DND-41 (cell line): ENCODE results near the gene SPCS2.
A peak's percentile ranks its signal among the peaks of the same experiment; 100 is the strongest.

Experiments used
- ATAC-seq: fragments of 200-7000 bp; cut with Tn5 transposase; 3 replicates; pipeline ENCODE4 v1.9.1; 2021; ENCODE audit warnings: low read depth; ENCODE audit not compliant: insufficient read depth
- DNase-seq: peaks from one replicate; pipeline ENCODE4 v3.0.0-alpha.2; 2020
- H2AFZ ChIP-seq: 2 replicates; pipeline ENCODE4 v1.6.0; 2012; ENCODE audit warnings: low read depth, low read length
- H3K27ac ChIP-seq: 2 replicates; pipeline ENCODE4 v1.5.1; 2012; ENCODE audit warnings: low read length, inconsistent platforms
- H3K27me3 ChIP-seq: fragments of 200-600 bp; sonication (generic); 2 replicates; pipeline ENCODE4 v1.6.0; 2012; ENCODE audit warnings: low read length, mild to moderate bottlenecking, inconsistent platforms; ENCODE audit not compliant: insufficient read depth, poor library complexity
- H3K36me3 ChIP-seq: 2 replicates; pipeline ENCODE4 v1.5.1; 2012; ENCODE audit warnings: low read length, inconsistent platforms; ENCODE audit not compliant: insufficient read depth
- H3K4me1 ChIP-seq: 2 replicates; pipeline ENCODE4 v1.5.1; 2012; ENCODE audit warnings: mild to moderate bottlenecking, low read length; ENCODE audit not compliant: insufficient read depth
- H3K4me2 ChIP-seq: 2 replicates; pipeline ENCODE4 v1.6.0; 2012; ENCODE audit warnings: mild to moderate bottlenecking, moderate library complexity, low read length, inconsistent platforms; ENCODE audit not compliant: insufficient read depth
- H3K4me3 ChIP-seq, 2 experiments: fragments of 200-600 bp in 1 of 2; shearing (Covaris generic) in 1 of 2; 2 replicates each; pipeline ENCODE4 v1.5.1; 2012 to 2016; ENCODE audit warnings: inconsistent platforms in 2 of 2, low read length in 2 of 2, mild to moderate bottlenecking in 2 of 2, low read depth in 1 of 2, moderate library complexity in 1 of 2
- H3K79me2 ChIP-seq: 2 replicates; pipeline ENCODE4 v1.6.0; 2012; ENCODE audit warnings: low read length, inconsistent platforms; ENCODE audit not compliant: insufficient read depth
- H3K9ac ChIP-seq: 2 replicates; pipeline ENCODE4 v1.6.0; 2012; ENCODE audit warnings: low read depth, mild to moderate bottlenecking, inconsistent platforms, low read length, moderate library complexity
- H3K9me3 ChIP-seq: 2 replicates; pipeline ENCODE4 v1.5.1; 2012; ENCODE audit warnings: low read length, moderate library complexity, mild to moderate bottlenecking, inconsistent platforms; ENCODE audit not compliant: insufficient read depth, severe bottlenecking
- H4K20me1 ChIP-seq: 2 replicates; pipeline ENCODE4 v1.6.0; 2012; ENCODE audit warnings: low read length; ENCODE audit not compliant: insufficient read depth
- EZH2 ChIP-seq: IDR thresholded peaks from 3 replicates; pipeline ENCODE4 v1.6.1; 2012; ENCODE audit warnings: borderline replicate concordance, low read depth, mild to moderate bottlenecking, moderate library complexity, low read length, inconsistent platforms; ENCODE audit not compliant: severe bottlenecking
- TF ChIP-seq, protein P1 (sequence below): IDR thresholded peaks from 2 replicates; pipeline ENCODE4 v1.5.1; 2012; ENCODE audit warnings: borderline replicate concordance, low read length, moderate library complexity, mild to moderate bottlenecking; ENCODE audit not compliant: poor library complexity, severe bottlenecking; ENCODE audit errors: extremely low read depth

Gene SPCS2

DNA sequence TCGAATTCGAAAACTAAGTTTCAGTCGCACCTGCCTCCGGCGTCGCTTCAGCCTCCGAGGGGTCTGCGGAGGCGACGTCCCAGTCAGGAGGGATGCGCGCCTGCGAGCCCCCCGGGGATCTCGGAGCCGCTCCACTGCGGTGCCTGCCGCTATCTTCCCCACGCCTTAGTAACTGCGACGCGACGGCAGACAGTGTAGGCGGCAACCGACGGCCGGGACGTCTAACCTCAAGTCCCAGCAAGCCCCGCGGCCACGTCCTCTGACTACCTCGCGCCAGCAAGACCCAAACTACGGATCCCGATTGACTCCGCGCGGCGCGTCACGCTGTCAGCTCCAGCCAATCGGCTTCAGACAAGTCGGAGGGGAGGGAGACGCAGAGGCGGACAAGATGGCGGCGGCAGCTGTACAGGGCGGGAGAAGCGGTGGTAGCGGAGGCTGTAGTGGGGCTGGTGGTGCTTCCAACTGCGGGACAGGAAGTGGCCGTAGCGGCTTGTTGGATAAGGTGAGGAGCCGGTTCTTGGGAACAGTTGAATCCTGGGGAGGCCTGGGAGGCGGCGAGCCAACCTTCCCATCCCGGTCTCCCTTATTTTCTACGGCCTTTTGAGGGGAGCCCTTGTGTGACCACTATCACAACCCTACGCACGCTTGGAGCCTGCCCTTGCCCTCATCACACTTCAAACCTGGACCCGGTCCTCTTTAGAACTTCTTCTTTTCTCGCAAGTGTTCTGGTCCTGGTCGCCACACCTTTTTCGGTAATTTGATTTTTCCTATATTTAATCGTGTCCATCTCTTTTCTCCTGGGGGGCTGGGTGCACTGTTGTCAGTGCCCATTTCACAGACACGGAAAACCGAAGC lies at the start of gene SPCS2, which contains the start of gene XRRA1:
SPCS2 (plus strand) TSS at position 369 of the 855 bp plus-strand sequence; CDS start at position 389, 20 bp downstream.
XRRA1 (minus strand) TSS at position 194 of the 855 bp plus-strand sequence. CDS start 8,213 bp downstream, outside the sequence.
- peak within 1 kb of the TSS; percentile 93 for H2AFZ ChIP-seq
- ATAC-seq (peak; percentile 98), DNase-seq (peak; percentile 99)
- peak within 1 kb of the TSS; percentile 89 to 97 for H3K4me3 ChIP-seq
- H3K36me3 ChIP-seq = peaks cover 28% of the 10 kb centered on the region
- H3K4me1 ChIP-seq = peaks cover 41% of the 10 kb centered on the region
- H3K27me3 ChIP-seq = no peaks in the 10 kb centered on the region
- peaks cover 17% of the 10 kb centered on the region for H4K20me1 ChIP-seq
- peaks cover 69% of the 10 kb centered on the region for H3K79me2 ChIP-seq
- H3K27ac ChIP-seq = peak within 1 kb of the TSS; percentile 92
- TF ChIP-seq, protein P1, sequence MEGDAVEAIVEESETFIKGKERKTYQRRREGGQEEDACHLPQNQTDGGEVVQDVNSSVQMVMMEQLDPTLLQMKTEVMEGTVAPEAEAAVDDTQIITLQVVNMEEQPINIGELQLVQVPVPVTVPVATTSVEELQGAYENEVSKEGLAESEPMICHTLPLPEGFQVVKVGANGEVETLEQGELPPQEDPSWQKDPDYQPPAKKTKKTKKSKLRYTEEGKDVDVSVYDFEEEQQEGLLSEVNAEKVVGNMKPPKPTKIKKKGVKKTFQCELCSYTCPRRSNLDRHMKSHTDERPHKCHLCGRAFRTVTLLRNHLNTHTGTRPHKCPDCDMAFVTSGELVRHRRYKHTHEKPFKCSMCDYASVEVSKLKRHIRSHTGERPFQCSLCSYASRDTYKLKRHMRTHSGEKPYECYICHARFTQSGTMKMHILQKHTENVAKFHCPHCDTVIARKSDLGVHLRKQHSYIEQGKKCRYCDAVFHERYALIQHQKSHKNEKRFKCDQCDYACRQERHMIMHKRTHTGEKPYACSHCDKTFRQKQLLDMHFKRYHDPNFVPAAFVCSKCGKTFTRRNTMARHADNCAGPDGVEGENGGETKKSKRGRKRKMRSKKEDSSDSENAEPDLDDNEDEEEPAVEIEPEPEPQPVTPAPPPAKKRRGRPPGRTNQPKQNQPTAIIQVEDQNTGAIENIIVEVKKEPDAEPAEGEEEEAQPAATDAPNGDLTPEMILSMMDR = no peak
- TF ChIP-seq EZH2 = no peak
- no peaks in the 10 kb centered on the region for H3K9me3 ChIP-seq
- peak within 1 kb of the TSS; percentile 84 for H3K4me2 ChIP-seq
- peak within 1 kb of the TSS; percentile 92 for H3K9ac ChIP-seq

DNA sequence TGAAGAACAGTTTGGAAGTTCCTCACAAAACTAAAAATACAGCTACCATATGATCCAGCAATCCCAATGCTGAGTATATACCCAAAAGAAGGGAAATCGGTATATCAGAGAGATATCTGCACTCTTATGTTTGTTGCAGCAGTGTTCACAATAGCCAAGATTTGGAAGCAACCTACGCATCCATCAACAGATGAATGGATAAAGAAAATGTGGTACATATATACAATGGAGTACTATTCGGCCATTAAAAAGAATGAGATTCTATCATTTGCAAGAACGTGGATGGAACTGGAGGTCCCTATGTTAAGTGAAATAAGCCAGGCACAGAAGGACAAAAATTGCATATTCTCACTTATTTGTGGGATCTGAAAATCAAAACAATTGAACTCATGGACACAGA lies 46.7 kb upstream of the SPCS2 start:
- no peaks in the 10 kb centered on the region for H3K27me3 ChIP-seq
- H3K27ac ChIP-seq = no peak overlapping the region
- H3K36me3 ChIP-seq = peaks cover 29% of the 10 kb centered on the region; the same call in 1 of the 2 replicates
- H4K20me1 ChIP-seq = no peaks in the 10 kb centered on the region
- no peak for ATAC-seq
- H3K4me2 ChIP-seq = no peak overlapping the region
- no peak for DNase-seq
- H3K4me3 ChIP-seq = no peak overlapping the region
- H3K79me2 ChIP-seq = no peaks in the 10 kb centered on the region
- TF ChIP-seq, protein P1 = no peak
- no peak for TF ChIP-seq EZH2
- no peak overlapping the region for H2AFZ ChIP-seq
- H3K4me1 ChIP-seq = no peaks in the 10 kb centered on the region
- no peak overlapping the region for H3K9ac ChIP-seq
- peaks cover 10% of the 10 kb centered on the region for H3K9me3 ChIP-seq

DNA sequence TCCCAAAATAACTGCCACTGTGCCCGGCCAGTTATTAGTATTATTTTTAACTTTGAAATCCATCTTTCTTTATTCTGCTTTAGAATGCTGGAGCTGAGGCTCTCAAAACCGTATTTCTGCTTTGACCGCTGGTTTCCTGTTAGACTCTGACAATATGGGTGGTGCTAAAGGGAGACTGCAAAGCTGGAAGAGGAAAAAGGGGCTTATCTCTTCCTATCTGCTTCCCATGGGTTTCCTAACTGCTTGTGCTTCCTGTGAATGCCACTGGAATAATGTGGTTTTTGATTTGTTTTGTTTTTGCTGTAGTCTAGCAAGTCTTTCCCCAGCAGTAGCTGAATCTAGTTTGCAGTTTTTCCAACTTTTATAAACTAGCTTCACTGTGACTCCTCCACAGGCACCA lies 43.7 kb upstream of the SPCS2 start:
- Histone ChIP-seq H3K36me3 (peaks cover 53% of the 10 kb centered on the region), H3K9me3 (peaks cover 10% of the 10 kb centered on the region), H3K27me3 (no peaks in the 10 kb centered on the region), H2AFZ (no peak overlapping the region), H4K20me1 (no peaks in the 10 kb centered on the region), H3K4me3 (no peak overlapping the region), H3K9ac (no peak overlapping the region), H3K79me2 (no peaks in the 10 kb centered on the region), H3K4me2 (no peak overlapping the region), H3K4me1 (no peaks in the 10 kb centered on the region), H3K27ac (no peak overlapping the region)
- DNase-seq (no peak), ATAC-seq (no peak)
- TF ChIP-seq, protein P1 = no peak
- no peak for TF ChIP-seq EZH2
